OCI-LY1 (cell line): ENCODE measurements around the gene NSA2.

ENCODE experiments used
- EZH2 ChIP-seq: fragments of 200-600 bp; sonication (generic), shearing (Covaris generic); IDR thresholded peaks from 2 replicates; pipeline ENCODE4 v1.8.0; 2017; ENCODE audit warnings: borderline replicate concordance, mixed run types, mild to moderate bottlenecking, antibody characterized with exemption, low read length, moderate library complexity, mixed read lengths
- TF ChIP-seq, protein P1 (sequence below): fragments of 200-600 bp; sonication (generic), shearing (Covaris generic); IDR thresholded peaks from 2 replicates; pipeline ENCODE4 v1.5.1; 2017; ENCODE audit warnings: mild to moderate bottlenecking, antibody characterized with exemption, low read length, moderate library complexity, mixed read lengths

DNA sequence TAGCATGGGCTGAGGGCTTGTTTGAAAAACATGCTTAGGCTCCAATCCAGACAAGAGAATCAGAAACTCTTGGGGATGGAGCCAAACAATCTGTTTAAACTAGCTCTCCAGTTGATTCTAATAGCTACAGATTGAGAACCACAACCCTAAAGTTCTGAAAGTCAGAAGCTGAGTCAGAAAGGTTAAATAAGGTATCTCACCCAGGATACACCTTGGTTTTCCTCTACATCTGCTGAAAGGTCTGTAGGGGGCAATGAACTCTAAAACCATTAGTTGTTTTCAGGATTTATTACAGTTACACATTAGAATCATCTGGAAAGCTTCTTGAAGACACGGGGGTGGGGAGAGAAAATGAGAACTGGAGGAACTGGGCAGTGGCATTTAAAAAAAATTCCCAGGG is 5.8 kb upstream of the NSA2 start:
- TF ChIP-seq EZH2 = no peak
- TF ChIP-seq, protein P1, sequence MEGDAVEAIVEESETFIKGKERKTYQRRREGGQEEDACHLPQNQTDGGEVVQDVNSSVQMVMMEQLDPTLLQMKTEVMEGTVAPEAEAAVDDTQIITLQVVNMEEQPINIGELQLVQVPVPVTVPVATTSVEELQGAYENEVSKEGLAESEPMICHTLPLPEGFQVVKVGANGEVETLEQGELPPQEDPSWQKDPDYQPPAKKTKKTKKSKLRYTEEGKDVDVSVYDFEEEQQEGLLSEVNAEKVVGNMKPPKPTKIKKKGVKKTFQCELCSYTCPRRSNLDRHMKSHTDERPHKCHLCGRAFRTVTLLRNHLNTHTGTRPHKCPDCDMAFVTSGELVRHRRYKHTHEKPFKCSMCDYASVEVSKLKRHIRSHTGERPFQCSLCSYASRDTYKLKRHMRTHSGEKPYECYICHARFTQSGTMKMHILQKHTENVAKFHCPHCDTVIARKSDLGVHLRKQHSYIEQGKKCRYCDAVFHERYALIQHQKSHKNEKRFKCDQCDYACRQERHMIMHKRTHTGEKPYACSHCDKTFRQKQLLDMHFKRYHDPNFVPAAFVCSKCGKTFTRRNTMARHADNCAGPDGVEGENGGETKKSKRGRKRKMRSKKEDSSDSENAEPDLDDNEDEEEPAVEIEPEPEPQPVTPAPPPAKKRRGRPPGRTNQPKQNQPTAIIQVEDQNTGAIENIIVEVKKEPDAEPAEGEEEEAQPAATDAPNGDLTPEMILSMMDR = no peak
